AG10803 (cell line): ENCODE data around the gene TAGLN3.

Source experiments
- DNase-seq: peaks from one replicate; pipeline ENCODE4 v3.0.0; 2010; ENCODE audit warnings: low read depth
- H3K4me3 ChIP-seq: 2 replicates; pipeline ENCODE4 v1.5.1; 2011; ENCODE audit warnings: mild to moderate bottlenecking, low read length, control low read depth
- CTCF ChIP-seq: conservative IDR thresholded peaks from 2 replicates; pipeline ENCODE4 v1.5.1; 2011; ENCODE audit warnings: mild to moderate bottlenecking, low read length, control low read depth, inconsistent platforms

TAGLN3 gene

GRCh38 chr3:111989061-111989678 lies 9.6 kb upstream of the TAGLN3 start:
- TF ChIP-seq CTCF: peak; percentile 93
- peak; percentile 72 for DNase-seq
- H3K4me3 ChIP-seq: no peak overlapping the region

- no peak overlapping the region for H3K4me3 ChIP-seq
- TF ChIP-seq CTCF: no peak
- no peak for DNase-seq
These were observed 5.7 kb upstream of the TAGLN3 start for GRCh38 chr3:111993038-111993437.

GRCh38 chr3:111999484-112000324 lies 982 bp downstream of the TAGLN3 start:
- DNase-seq: no peak
- TF ChIP-seq CTCF: no peak
- peak overlapping the region; percentile 54 for H3K4me3 ChIP-seq

GRCh38 chr3:112000367-112000771 lies 1.6 kb downstream of the TAGLN3 start:
- no peak for TF ChIP-seq CTCF
- DNase-seq: no peak
- no peak overlapping the region for H3K4me3 ChIP-seq

- H3K4me3 ChIP-seq: no peak overlapping the region
- no peak for TF ChIP-seq CTCF
- no peak for DNase-seq
These were observed 2.2 kb downstream of the TAGLN3 start for GRCh38 chr3:112000966-112001365.

- H3K4me3 ChIP-seq: no peak overlapping the region
- no peak for TF ChIP-seq CTCF
- no peak for DNase-seq
These were observed 2.8 kb downstream of the TAGLN3 start for GRCh38 chr3:112001526-112001925.
